Gastrocnemius medialis (tissue), 4 donors: ENCODE results near the gene SLC11A1.

ENCODE experiments used
- POLR2A ChIP-seq, 2 donors: fragments of 450-650 bp; IDR thresholded peaks; one replicate each; pipeline ENCODE4 v1.6.1; 2017; ENCODE audit warnings: antibody characterized with exemption in 2 of 2, mild to moderate bottlenecking in 2 of 2, moderate library complexity in 2 of 2
- TF ChIP-seq, protein P1 (sequence below), 5 experiments: fragments of 450-650 bp in 3 of 5; fragments of 200-600 bp in 2 of 5; sonication (generic) in 2 of 5; IDR thresholded peaks in 4 of 5; conservative IDR thresholded peaks in 1 of 5; 1 replicate in 4 of 5; 2 replicates in 1 of 5; pipeline ENCODE4 v1.5.1; 2016 to 2019; ENCODE audit warnings: antibody characterized with exemption in 5 of 5, mild to moderate bottlenecking in 3 of 5, moderate library complexity in 3 of 5

- TF ChIP-seq, protein P1, sequence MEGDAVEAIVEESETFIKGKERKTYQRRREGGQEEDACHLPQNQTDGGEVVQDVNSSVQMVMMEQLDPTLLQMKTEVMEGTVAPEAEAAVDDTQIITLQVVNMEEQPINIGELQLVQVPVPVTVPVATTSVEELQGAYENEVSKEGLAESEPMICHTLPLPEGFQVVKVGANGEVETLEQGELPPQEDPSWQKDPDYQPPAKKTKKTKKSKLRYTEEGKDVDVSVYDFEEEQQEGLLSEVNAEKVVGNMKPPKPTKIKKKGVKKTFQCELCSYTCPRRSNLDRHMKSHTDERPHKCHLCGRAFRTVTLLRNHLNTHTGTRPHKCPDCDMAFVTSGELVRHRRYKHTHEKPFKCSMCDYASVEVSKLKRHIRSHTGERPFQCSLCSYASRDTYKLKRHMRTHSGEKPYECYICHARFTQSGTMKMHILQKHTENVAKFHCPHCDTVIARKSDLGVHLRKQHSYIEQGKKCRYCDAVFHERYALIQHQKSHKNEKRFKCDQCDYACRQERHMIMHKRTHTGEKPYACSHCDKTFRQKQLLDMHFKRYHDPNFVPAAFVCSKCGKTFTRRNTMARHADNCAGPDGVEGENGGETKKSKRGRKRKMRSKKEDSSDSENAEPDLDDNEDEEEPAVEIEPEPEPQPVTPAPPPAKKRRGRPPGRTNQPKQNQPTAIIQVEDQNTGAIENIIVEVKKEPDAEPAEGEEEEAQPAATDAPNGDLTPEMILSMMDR (IDR thresholded peaks at IDR 0.05 in 4 of 5, conservative IDR thresholded peaks at IDR 0.05 in 1 of 5): no peak
- peak; percentile 26 to 33 for TF ChIP-seq POLR2A (IDR thresholded peaks at IDR 0.05)
Measured at GRCh38 chr2:218381916-218382366, at the start of gene SLC11A1.
